ENCODE results near the gene CD163L1. TPM values are rescaled to one million over a fixed set of nuclear protein-coding genes. Genes with fewer than 3 reads are reported as not detected.
"Not testable (repeated sequence)": the region's sequence is repeated elsewhere in the genome, so short reads cannot be mapped to it uniquely, and the experiment has no call there.

CD163L1 gene
- polyA plus RNA-seq, 1 donor: 18.2 TPM

DNA sequence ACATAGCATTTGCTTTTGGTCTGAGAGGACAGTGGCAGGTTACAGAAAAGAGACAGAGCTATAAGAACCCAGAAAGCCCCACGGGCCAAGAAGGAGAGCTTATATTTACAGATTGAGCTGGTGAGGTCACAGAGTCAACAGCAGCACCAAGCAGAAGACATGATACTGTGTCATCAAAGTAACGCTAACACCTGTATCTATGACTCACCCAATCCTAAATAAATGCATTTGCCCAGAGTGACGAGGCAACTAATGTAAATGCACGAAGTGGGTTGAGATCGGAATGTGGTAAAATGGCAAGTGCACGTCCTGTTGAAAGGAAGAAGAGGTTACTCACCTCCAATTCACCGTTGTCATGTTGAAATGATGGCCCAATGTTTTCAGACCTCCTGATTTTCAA is 6.7 kb upstream of the CD163L1 start:
- WGBS (ENCODE audit: insufficient coverage, low lambda C conversion rate): 80% methylated on average over 1 of the region's 7 CpGs

DNA sequence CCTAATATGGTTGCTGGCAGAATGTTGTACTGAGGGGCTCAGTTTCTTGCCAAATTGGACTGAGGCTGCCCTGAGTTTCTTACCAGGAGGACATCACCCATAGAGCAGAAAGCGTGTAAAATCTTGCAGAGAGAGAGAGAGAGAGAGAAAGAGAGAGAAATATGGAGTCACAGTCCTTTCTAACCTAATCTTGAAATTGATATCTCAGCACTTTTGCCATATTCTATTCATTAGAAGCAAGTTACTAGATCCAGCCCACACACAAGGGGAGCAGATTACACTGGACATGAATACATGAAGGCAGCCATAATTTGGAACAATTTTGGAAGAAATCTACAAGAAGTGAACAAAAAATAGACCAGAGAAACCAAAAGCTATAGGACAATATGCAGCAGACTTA is 4.1 kb upstream of the CD163L1 start:
- Histone ChIP-seq H3K4me3 (ENCODE audit: low read length) (no peak overlapping the region), H3K4me1 (ENCODE audit: control insufficient read depth, insufficient read depth, low read length) (no peaks in the 10 kb centered on the region), H3K9me3 (ENCODE audit: control insufficient read depth, low read depth, low read length) (no peaks in the 10 kb centered on the region), H3K27ac (ENCODE audit: low read length) (no peak overlapping the region), H3K27me3 (ENCODE audit: control insufficient read depth, insufficient read depth, low read length) (no peaks in the 10 kb centered on the region), H3K36me3 (ENCODE audit: control insufficient read depth, insufficient read depth, low read length) (no peaks in the 10 kb centered on the region)
- WGBS (ENCODE audit: insufficient coverage, low lambda C conversion rate): 100% methylated on average over 1 of the region's 1 CpG
- DNase-seq: no peak

More for the DNA sequence above, 6.7 kb upstream of the CD163L1 start:
- Histone ChIP-seq H3K9me3 (ENCODE audit: control insufficient read depth, low read depth, low read length) (no peaks in the 10 kb centered on the region), H3K27me3 (ENCODE audit: control insufficient read depth, insufficient read depth, low read length) (no peaks in the 10 kb centered on the region), H3K4me3 (ENCODE audit: low read length) (no peak overlapping the region), H3K27ac (ENCODE audit: low read length) (no peak overlapping the region), H3K4me1 (ENCODE audit: control insufficient read depth, insufficient read depth, low read length) (no peaks in the 10 kb centered on the region), H3K36me3 (ENCODE audit: control insufficient read depth, insufficient read depth, low read length) (no peaks in the 10 kb centered on the region)
- DNase-seq: no peak

DNA sequence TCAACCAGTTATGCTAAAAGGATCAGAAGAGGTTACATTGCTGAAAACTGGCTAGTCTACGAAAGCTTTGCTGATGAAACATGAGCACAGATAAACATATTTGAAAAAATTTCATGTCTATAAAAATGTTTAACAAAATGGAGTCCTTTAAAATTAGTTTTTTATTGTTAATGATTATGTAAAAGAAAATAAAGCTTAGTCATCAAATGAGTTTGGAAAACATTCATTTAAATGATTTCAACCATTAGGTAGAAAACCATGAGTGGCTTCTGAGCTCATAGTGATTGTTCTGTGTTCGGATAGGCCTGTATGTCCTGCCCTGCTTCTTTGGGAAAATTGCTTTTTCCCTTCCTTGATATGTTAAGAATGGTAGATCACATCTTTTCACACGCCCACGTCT is 584 bp upstream of the CD163L1 start:
- DNase-seq: no peak
- Histone ChIP-seq H3K36me3 (ENCODE audit: control insufficient read depth, insufficient read depth, low read length) (no peaks in the 10 kb centered on the region), H3K27ac (ENCODE audit: low read length) (no peak overlapping the region), H3K27me3 (ENCODE audit: control insufficient read depth, insufficient read depth, low read length) (peaks cover 6% of the 10 kb centered on the region), H3K9me3 (ENCODE audit: control insufficient read depth, low read depth, low read length) (no peaks in the 10 kb centered on the region), H3K4me3 (ENCODE audit: low read length) (no peak overlapping the region), H3K4me1 (ENCODE audit: control insufficient read depth, insufficient read depth, low read length) (no peaks in the 10 kb centered on the region)
- WGBS (ENCODE audit: insufficient coverage, low lambda C conversion rate): 75% methylated on average over 1 of the region's 4 CpGs

DNA sequence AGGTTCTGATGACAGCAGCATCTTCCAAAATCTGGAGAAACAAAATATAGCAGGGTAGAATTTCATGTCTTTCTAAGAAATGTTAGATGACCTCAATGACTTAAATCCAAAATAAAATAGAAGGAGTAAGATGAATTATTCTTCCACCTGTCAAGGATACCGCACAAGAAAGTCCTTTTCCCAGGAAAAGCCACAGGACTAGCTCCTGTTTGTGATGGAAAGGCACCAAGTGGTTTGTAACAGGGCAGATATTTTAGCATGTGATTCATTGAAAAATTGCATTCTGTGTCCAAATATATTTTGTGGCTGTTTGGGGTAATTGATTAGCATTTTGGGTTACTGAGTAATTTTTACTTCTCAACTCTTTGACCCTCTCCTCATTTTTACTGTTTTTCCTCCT is 2.7 kb downstream of the CD163L1 start:
- Histone ChIP-seq H3K27ac (ENCODE audit: low read length) (no peak overlapping the region), H3K9me3 (ENCODE audit: control insufficient read depth, low read depth, low read length) (no peaks in the 10 kb centered on the region), H3K4me3 (ENCODE audit: low read length) (no peak overlapping the region), H3K27me3 (ENCODE audit: control insufficient read depth, insufficient read depth, low read length) (peaks cover 9% of the 10 kb centered on the region), H3K4me1 (ENCODE audit: control insufficient read depth, insufficient read depth, low read length) (no peaks in the 10 kb centered on the region), H3K36me3 (ENCODE audit: control insufficient read depth, insufficient read depth, low read length) (no peaks in the 10 kb centered on the region)
- WGBS (ENCODE audit: insufficient coverage, low lambda C conversion rate): no CpG with 5 or more reads among the region's 1 CpG
- DNase-seq: no peak

DNA sequence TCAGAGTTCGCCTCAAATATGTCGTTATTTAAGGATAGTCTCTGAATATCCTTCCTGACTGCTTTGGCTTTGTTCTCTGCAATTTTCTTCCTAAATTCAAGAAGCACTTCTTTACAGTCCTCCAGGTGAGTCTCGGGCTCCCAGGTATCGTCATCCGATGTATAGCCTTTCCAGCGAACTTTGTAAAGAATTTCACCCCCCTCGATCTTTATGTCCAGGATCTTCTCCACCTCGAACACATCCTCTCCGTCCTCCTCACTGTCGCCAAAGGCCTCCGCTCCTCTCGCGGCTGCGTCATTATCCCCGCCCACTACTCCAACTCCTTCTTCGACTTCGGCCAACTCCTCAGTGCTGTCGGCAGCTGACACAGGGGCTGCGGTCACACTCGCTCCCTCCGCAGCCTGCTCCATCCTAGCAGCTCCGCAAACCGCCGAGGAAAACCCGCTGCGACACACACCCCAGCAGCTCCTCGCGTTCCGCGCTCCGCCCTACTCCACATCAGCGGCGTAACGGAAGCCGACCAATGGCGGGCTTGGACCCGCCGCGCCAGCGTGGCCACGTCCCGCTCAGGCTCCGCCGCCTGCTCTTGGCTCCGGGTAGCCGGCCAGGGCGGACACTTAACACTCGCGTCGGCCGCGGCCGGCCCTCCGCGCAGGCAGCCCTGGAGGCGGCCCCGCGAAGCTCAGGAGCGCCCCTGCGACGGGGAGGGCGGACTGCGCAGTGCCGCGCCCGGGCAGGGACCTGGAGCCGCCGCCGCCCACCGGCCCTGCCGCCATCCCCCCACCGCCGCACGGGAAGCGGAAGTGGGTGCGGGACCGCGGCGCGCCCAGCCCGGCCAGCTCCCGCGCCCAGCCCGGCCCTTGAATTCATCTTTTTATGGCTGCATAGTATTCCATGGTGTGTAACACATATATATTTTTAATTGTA is 4.1 kb downstream of the CD163L1 start:
- peak; percentile 22 to 37 for DNase-seq
- Histone ChIP-seq H3K9me3 (ENCODE audit: control insufficient read depth, low read depth, low read length) (no peaks in the 10 kb centered on the region), H3K27me3 (ENCODE audit: control insufficient read depth, insufficient read depth, low read length) (peaks cover 9% of the 10 kb centered on the region), H3K36me3 (ENCODE audit: control insufficient read depth, insufficient read depth, low read length) (no peaks in the 10 kb centered on the region), H3K27ac (ENCODE audit: low read length) (no peak overlapping the region), H3K4me1 (ENCODE audit: control insufficient read depth, insufficient read depth, low read length) (no peaks in the 10 kb centered on the region), H3K4me3 (ENCODE audit: low read length) (peak overlapping the region; percentile 16)
- WGBS (ENCODE audit: insufficient coverage, low lambda C conversion rate): 55% methylated on average over 6 of the region's 84 CpGs

DNA sequence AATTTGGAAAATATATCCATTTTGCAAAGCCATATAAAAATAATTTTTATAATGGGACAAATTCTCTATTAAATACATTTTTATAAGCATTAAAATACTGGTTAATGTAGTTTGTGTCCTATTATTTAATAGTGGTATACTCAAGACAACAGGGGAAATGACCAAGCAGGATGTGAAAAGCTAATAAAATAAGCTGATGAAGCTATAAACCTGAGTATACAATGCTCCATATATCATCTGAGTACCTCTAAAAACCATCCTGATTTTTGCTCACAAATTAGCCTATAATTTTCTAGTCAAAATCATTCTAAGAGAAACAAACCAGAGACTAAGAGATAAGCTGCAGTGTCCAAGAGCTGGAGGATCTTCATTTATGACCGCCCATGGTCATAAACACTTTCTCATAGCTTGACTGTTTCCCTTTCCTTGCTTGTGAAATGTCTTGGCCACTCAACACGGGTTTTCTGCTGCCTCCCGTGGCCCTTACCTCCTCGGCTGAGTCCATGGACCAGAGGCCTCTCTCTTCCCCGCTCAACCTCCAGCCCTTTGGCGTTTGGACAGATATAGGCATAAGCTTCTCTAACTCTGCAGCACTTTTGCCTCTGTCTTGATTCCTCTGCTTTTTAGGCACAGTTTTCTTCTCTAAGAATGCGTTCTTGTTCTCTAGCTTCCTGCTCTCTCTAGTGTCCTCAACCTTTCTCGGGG is 5.5 kb downstream of the CD163L1 start:
- H3K4me1 ChIP-seq (ENCODE audit: control insufficient read depth, insufficient read depth, low read length); H3K27me3 ChIP-seq (ENCODE audit: control insufficient read depth, insufficient read depth, low read length); H3K4me3 ChIP-seq (ENCODE audit: low read length); DNase-seq; H3K9me3 ChIP-seq (ENCODE audit: control insufficient read depth, low read depth, low read length); H3K36me3 ChIP-seq (ENCODE audit: control insufficient read depth, insufficient read depth, low read length); H3K27ac ChIP-seq (ENCODE audit: low read length): not testable (repeated sequence)
- 93% methylated on average over 3 of the region's 8 CpGs for WGBS (ENCODE audit: insufficient coverage, low lambda C conversion rate)

DNA sequence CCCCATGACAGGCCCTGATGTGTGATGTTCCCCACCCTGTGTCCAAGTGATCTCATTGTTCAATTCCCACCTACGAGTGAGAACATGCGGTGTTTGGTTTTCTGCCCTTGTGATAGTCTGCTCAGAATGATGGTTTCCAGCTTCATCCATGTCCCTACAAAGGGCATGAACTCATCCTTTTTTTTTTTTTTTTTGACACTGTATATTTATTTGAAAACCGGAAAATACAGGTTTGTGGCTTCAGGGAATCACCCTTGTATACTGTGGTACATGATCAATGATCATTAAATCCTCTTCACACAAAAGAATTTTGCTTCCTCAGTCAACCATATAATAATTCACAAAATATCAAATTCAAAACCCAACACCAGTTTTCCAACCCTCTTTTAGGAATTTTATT is 6.5 kb downstream of the CD163L1 start:
- H3K4me3 ChIP-seq (ENCODE audit: low read length); DNase-seq; H3K4me1 ChIP-seq (ENCODE audit: control insufficient read depth, insufficient read depth, low read length); H3K9me3 ChIP-seq (ENCODE audit: control insufficient read depth, low read depth, low read length); H3K27ac ChIP-seq (ENCODE audit: low read length); H3K36me3 ChIP-seq (ENCODE audit: control insufficient read depth, insufficient read depth, low read length): not testable (repeated sequence)
- no CpG with 5 or more reads among the region's 3 CpGs for WGBS (ENCODE audit: insufficient coverage, low lambda C conversion rate)
- peaks cover 13% of the 10 kb centered on the region for H3K27me3 ChIP-seq (ENCODE audit: control insufficient read depth, insufficient read depth, low read length)

DNA sequence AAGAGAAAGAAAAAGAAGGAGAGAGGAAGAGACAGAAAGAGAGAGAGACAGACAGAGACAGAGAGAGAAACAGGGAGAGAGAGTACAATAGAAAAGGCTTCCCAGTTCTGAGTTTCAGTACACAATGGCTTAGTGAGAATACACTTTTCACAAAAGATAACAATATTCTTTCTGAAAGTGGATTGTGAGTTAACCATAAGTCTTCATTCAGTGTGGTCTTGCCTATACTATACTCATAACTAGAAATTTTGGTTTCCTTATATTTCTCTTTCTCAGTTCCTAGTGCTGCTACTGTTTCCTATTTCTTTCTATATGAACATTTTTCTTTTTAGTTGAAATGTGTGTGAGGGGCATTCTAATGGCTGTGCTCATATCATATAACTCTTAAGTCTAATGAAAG is 9.3 kb downstream of the CD163L1 start:
- H3K27me3 ChIP-seq (ENCODE audit: control insufficient read depth, insufficient read depth, low read length): peaks cover 7% of the 10 kb centered on the region
- H3K4me3 ChIP-seq (ENCODE audit: low read length): no peak overlapping the region
- DNase-seq: no peak
- H3K4me1 ChIP-seq (ENCODE audit: control insufficient read depth, insufficient read depth, low read length): no peaks in the 10 kb centered on the region
- no peak overlapping the region for H3K27ac ChIP-seq (ENCODE audit: low read length)
- H3K36me3 ChIP-seq (ENCODE audit: control insufficient read depth, insufficient read depth, low read length): no peaks in the 10 kb centered on the region
- H3K9me3 ChIP-seq (ENCODE audit: control insufficient read depth, low read depth, low read length): no peaks in the 10 kb centered on the region

DNA sequence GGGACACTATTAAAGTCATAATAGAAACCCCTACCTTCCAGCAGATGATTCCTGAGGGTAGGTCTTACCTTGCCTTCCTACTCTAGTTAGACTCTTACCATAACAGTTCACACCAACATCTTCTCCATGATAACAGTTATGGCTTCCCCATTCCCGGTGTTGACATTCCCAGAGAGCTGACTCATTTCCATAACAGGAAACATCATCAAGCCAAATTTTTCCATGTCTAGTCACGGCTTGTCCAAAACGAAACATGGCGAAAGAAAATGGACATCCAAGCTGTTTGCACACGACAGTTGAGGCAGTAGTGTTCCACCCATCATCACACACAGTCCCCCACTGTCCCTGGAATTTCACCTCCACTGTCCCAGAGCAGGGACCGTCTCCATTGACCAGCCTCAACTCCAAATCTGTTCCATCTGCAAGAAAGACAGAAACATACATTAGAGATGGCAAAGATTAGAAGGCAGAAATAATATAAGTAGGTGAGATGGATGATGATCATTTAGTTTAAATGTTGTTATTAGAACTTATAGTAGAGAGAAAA is 10.6 kb downstream of the CD163L1 start:
- peaks cover 4% of the 10 kb centered on the region for H3K27me3 ChIP-seq (ENCODE audit: control insufficient read depth, insufficient read depth, low read length)
- no peaks in the 10 kb centered on the region for H3K4me1 ChIP-seq (ENCODE audit: control insufficient read depth, insufficient read depth, low read length)
- DNase-seq: no peak
- no peaks in the 10 kb centered on the region for H3K36me3 ChIP-seq (ENCODE audit: control insufficient read depth, insufficient read depth, low read length)
- no CpG with 5 or more reads among the region's 6 CpGs for WGBS (ENCODE audit: insufficient coverage, low lambda C conversion rate)
- H3K4me3 ChIP-seq (ENCODE audit: low read length): no peak overlapping the region
- no peaks in the 10 kb centered on the region for H3K9me3 ChIP-seq (ENCODE audit: control insufficient read depth, low read depth, low read length)
- no peak overlapping the region for H3K27ac ChIP-seq (ENCODE audit: low read length)

DNA sequence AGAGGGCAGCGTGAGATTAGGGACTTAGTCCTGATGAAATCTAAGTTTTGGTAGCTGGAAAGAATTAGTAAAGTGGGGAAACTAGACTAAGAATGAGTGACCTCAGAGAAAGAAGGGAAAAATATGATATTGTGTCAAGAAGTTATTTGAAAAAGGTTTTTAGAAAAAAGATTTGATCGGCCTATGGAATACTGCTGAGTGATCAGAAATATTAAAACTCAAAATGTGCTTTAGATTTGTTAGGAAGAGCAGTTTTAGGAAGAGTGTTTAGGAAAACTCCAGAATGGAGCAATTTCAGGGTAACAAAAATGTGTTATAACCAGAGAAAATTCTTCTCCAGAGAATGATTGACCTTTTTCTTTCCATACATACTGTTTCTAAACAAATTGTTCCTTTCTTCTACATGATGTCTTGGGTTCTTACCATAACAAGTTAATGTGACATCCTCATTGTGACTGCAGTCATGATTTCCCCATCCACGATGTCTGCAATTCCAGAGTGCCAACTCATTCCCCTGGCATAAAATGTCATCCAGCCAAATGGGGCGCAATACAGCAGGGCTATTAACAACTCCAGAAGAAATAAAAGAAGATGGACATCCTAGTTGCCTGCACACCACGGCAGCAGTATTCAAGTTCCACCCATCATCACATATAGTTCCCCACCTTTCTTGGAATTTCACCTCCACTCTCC is 11.8 kb downstream of the CD163L1 start:
- WGBS (ENCODE audit: insufficient coverage, low lambda C conversion rate): 100% methylated on average over 2 of the region's 5 CpGs
- no peak for DNase-seq
- Histone ChIP-seq H3K27me3 (ENCODE audit: control insufficient read depth, insufficient read depth, low read length) (peaks cover 4% of the 10 kb centered on the region), H3K4me3 (ENCODE audit: low read length) (no peak overlapping the region), H3K9me3 (ENCODE audit: control insufficient read depth, low read depth, low read length) (no peaks in the 10 kb centered on the region), H3K27ac (ENCODE audit: low read length) (no peak overlapping the region), H3K4me1 (ENCODE audit: control insufficient read depth, insufficient read depth, low read length) (no peaks in the 10 kb centered on the region), H3K36me3 (ENCODE audit: control insufficient read depth, insufficient read depth, low read length) (no peaks in the 10 kb centered on the region)
